Spleen (tissue), 11 donors: ENCODE measurements around the gene VENTX. TPM values are rescaled to one million over a fixed set of nuclear protein-coding genes. Genes with fewer than 3 reads are reported as not detected.

Source experiments
- DNase-seq: peaks from one replicate; pipeline ENCODE4 v3.0.0-alpha.2; 2020
- H3K27ac ChIP-seq, 8 donors: fragments of 200-600 bp; sonication (generic) in 7 of 8; 1 replicate in 4 of 8; 2 replicates in 4 of 8; pipeline versions ENCODE4 v1.5.0 to v1.8.0; 2016 to 2021; ENCODE audit warnings: inconsistent platforms in 4 of 8, mild to moderate bottlenecking in 4 of 8, moderate library complexity in 1 of 8
- H3K27me3 ChIP-seq, 7 donors: fragments of 200-600 bp; sonication (generic) in 6 of 7; replicated peaks in 1 of 7; 1 replicate in 4 of 7; 2 replicates in 3 of 7; pipeline versions ENCODE4 v1.5.0 to v1.8.0; 2016 to 2021; ENCODE audit warnings: inconsistent platforms in 3 of 7, mild to moderate bottlenecking in 1 of 7
- H3K36me3 ChIP-seq, 6 donors: fragments of 200-600 bp; sonication (generic) in 5 of 6; 1 replicate in 4 of 6; 2 replicates in 2 of 6; pipeline versions ENCODE4 v1.5.0 to v1.8.0; 2016 to 2021; ENCODE audit warnings: inconsistent platforms in 2 of 6
- H3K4me1 ChIP-seq, 6 donors: fragments of 200-600 bp; sonication (generic) in 5 of 6; 1 replicate in 3 of 6; 2 replicates in 3 of 6; pipeline versions ENCODE4 v1.5.0 to v1.8.0; 2016 to 2021; ENCODE audit warnings: inconsistent platforms in 3 of 6
- H3K4me3 ChIP-seq, 8 donors: fragments of 200-600 bp; sonication (generic) in 7 of 8; 1 replicate in 4 of 8; 2 replicates in 4 of 8; pipeline versions ENCODE4 v1.5.0 to v1.8.0; 2016 to 2021; ENCODE audit warnings: inconsistent platforms in 4 of 8, mild to moderate bottlenecking in 4 of 8, moderate library complexity in 2 of 8
- H3K9me3 ChIP-seq, 8 donors: fragments of 200-600 bp; sonication (generic) in 7 of 8; 1 replicate in 4 of 8; 2 replicates in 4 of 8; pipeline versions ENCODE4 v1.5.0 to v1.8.0; 2016 to 2021; ENCODE audit warnings: inconsistent platforms in 4 of 8
- CTCF ChIP-seq, 11 experiments: fragments of 200-600 bp in 7 of 11; fragments of 450-650 bp in 4 of 11; sonication (generic) in 4 of 11; IDR thresholded peaks in 8 of 11; conservative IDR thresholded peaks in 3 of 11; 1 replicate in 7 of 11; 2 replicates in 4 of 11; pipeline versions ENCODE4 v1.4.0 to v1.8.0; 2016 to 2021; ENCODE audit warnings: antibody characterized with exemption in 11 of 11, inconsistent platforms in 4 of 11, mild to moderate bottlenecking in 1 of 11
- POLR2A ChIP-seq, 3 donors: fragments of 450-650 bp; IDR thresholded peaks; one replicate each; pipeline ENCODE4 v1.5.1; 2017; ENCODE audit warnings: antibody characterized with exemption in 3 of 3, mild to moderate bottlenecking in 1 of 3
- POLR2AphosphoS5 ChIP-seq, 3 donors: sonication (generic); formaldehyde crosslinking; IDR thresholded peaks; one replicate each; pipeline ENCODE4 v1.5.1; 2017; ENCODE audit warnings: antibody characterized with exemption in 3 of 3
- WGBS, 5 donors: extraction: QIAGEN DNeasy Blood & Tissue Kit in 3 of 5; methylation state at CpG; one replicate each; pipeline versions ENCODE4 v1.1.5 to v1.1.7; 2013 to 2018; 5-methylcytosine and 5-hydroxymethylcytosine counted together
- intact Hi-C: fragments of 100-400 bp; cut with DNase I; formaldehyde crosslinking; loops from one replicate; pipeline ENCODE4 v1.15.0; 2023; ENCODE audit warnings: low total_unique reads
- polyA plus RNA-seq, 3 donors: library from polyadenylated mRNA; stranded (reverse); fragments of 200-250 nt; gene quantifications; one replicate each; pipeline ENCODE4 v1.2.1, GENCODE V29; 2013
- total RNA-seq, 7 donors: library from RNA; depleted of rRNA in 3 of 7; stranded (reverse); fragments of >200 nt in 3 of 7; fragmentation: NEBNext Ultra II Directional in 4 of 7; extraction: Animal tissue kit (Norgen Biotek cat#: 25700) in 4 of 7; gene quantifications; one replicate each; pipeline versions ENCODE4 v1.1.0 to v1.2.1, GENCODE V29; 2016 to 2021
- donor health status: healthy with polysubstance abuse.
- donor health status: DM: no; HTN: no; CAD: no; lungs with moderate emphysema.
- donor health status: DM: no; HTN: no; CAD: no.
- donor health status: Bipolar disorder and iron deficiency.
- donor health status: healthy.
- donor health status: DM: no; HTN: no; CAD: no.
- donor health status: DM: yes; HTN: yes; CAD: no.

VENTX gene
- total and polyA plus RNA-seq, 10 donors: 0.76 to 10.4 (median 3.2) TPM

- TF ChIP-seq POLR2A (IDR thresholded peaks at IDR 0.05) (no peak), POLR2AphosphoS5 (IDR thresholded peaks at IDR 0.05) (peak in 1 of 3 donors; percentile 14), CTCF (IDR thresholded peaks at IDR 0.05 in 8 of 11, conservative IDR thresholded peaks at IDR 0.05 in 3 of 11) (no peak)
- Histone ChIP-seq H3K36me3 (peaks cover 0 to 73% (median 46%) of the 10 kb centered on the region in 6 donors), H3K4me1 (peaks cover 0 to 45% (median 24%) of the 10 kb centered on the region in 6 donors), H3K9me3 (no peaks in the 10 kb centered on the region), H3K27me3 (no peaks in the 10 kb centered on the region), H3K27ac (no peak overlapping the region), H3K4me3 (no peak overlapping the region)
- DNase-seq: no peak
- intact Hi-C loops: no loop called here
- WGBS, 5 donors: 89 to 94% (median 93%) methylated on average over 18 to 21 of the region's 21 CpGs
Observed at GRCh38 chr10:133266056-133266795, 28.6 kb downstream of the VENTX start.

GRCh38 chr10:133267293-133267692 is 29.6 kb downstream of the VENTX start:
- intact Hi-C loops: no loop called here
- no peaks in the 10 kb centered on the region for H3K9me3 ChIP-seq
- H3K4me1 ChIP-seq: peaks cover 0 to 37% (median 19%) of the 10 kb centered on the region in 6 donors
- no peak overlapping the region for H3K4me3 ChIP-seq
- no peaks in the 10 kb centered on the region for H3K27me3 ChIP-seq
- DNase-seq: no peak
- 73 to 90% (median 87%) methylated on average over 9 to 14 of the region's 14 CpGs for WGBS, 5 donors
- TF ChIP-seq POLR2AphosphoS5 (IDR thresholded peaks at IDR 0.05) (no peak), CTCF (IDR thresholded peaks at IDR 0.05 in 8 of 11, conservative IDR thresholded peaks at IDR 0.05 in 3 of 11) (no peak), POLR2A (IDR thresholded peaks at IDR 0.05) (no peak)
- peaks cover 0 to 83% (median 54%) of the 10 kb centered on the region in 6 donors for H3K36me3 ChIP-seq
- no peak overlapping the region for H3K27ac ChIP-seq

- H3K27ac ChIP-seq: no peak overlapping the region
- WGBS, 5 donors: 88 to 97% (median 92%) methylated on average over 11 to 22 of the region's 22 CpGs
- intact Hi-C loops: no loop called here
Observed at GRCh38 chr10:133267829-133268228, 30.2 kb downstream of the VENTX start.

More at GRCh38 chr10:133267829-133268228, 30.2 kb downstream of the VENTX start:
- peak; percentile 82 for DNase-seq
- Histone ChIP-seq H3K27me3 (no peaks in the 10 kb centered on the region), H3K4me3 (no peak overlapping the region), H3K4me1 (peaks cover 0 to 34% (median 13%) of the 10 kb centered on the region in 6 donors), H3K9me3 (no peaks in the 10 kb centered on the region), H3K36me3 (peaks cover 0 to 84% (median 58%) of the 10 kb centered on the region in 6 donors)
- TF ChIP-seq CTCF (IDR thresholded peaks at IDR 0.05 in 8 of 11, conservative IDR thresholded peaks at IDR 0.05 in 3 of 11) (no peak), POLR2AphosphoS5 (IDR thresholded peaks at IDR 0.05) (no peak), POLR2A (IDR thresholded peaks at IDR 0.05) (no peak)
